GM19324 (cell line): ENCODE results near the gene TCHH.
"Not testable (repeated sequence)": the region's sequence is repeated elsewhere in the genome, so short reads cannot be mapped to it uniquely, and the experiment has no call there.

Source experiments
- ATAC-seq: cut with Tn5 transposase; IDR thresholded peaks from one replicate; pipeline ENCODE4 v1.9.1; 2021; ENCODE audit warnings: mild to moderate bottlenecking, moderate library complexity; ENCODE audit not compliant: unreplicated experiment, low FRiP score

TCHH gene

DNA sequence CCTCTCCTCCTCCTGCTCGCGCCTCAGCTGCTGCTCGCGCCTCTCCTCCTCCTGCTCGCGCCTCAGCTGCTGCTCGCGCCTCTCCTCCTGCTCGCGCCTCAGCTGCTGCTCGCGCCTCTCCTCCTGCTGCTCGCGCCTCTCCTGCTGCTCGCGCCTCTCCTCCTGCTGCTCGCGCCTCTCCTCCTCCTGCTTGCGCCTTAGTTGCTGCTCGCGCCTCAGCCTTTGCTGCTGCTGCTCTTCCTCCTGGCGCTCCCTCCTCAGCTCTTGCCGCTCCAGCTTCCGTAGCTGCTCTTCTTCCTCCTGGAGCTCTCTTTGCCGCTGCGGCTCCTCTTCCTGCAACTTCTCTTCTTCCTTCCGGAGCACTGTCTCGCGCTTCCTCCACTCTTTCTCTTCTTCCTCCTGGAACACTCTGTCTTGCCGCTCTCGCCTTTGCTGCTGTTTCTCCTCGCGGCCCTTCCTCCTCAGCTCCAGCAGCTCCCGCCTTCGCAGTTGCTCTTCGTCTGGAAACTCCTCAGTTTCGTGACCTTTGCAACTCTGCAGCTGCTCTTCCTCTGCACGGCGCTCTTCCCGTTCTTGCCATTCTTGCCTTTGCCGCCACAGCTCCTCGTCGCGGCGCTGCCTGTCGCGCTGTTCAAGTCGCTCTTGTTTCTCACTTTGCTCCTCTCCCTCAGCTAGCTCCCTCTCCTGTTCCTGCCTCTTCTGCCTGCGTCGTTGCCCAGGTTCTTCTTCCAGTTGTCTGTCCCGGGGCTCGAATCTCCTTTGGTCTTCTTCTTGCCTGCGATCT, 3.0 kb downstream of the TCHH start:
- no peak for ATAC-seq

DNA sequence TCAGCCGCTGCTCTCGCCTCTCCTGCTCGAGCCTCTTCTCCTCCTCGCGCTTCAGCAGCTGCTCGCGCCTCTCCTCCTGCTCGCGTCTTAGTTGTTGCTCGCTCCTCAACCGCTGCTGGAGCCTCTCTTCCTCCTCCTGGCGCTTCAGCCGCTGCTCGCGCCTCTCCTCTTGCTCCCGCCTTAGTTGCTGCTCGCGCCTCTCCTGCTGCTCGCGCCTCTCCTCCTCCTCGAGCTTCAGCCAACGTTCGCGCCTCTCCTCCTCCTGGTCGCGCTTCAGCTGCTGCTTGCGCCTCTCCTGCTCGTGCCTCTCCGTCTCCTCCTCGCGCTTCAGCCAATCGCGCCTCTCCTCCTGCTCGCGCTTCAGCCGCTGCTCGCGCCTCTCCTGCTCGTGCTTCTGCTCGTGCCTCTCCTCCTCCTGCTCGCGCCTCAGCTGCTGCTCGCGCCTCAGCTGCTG, 3.7 kb downstream of the TCHH start:
- no peak for ATAC-seq

DNA sequence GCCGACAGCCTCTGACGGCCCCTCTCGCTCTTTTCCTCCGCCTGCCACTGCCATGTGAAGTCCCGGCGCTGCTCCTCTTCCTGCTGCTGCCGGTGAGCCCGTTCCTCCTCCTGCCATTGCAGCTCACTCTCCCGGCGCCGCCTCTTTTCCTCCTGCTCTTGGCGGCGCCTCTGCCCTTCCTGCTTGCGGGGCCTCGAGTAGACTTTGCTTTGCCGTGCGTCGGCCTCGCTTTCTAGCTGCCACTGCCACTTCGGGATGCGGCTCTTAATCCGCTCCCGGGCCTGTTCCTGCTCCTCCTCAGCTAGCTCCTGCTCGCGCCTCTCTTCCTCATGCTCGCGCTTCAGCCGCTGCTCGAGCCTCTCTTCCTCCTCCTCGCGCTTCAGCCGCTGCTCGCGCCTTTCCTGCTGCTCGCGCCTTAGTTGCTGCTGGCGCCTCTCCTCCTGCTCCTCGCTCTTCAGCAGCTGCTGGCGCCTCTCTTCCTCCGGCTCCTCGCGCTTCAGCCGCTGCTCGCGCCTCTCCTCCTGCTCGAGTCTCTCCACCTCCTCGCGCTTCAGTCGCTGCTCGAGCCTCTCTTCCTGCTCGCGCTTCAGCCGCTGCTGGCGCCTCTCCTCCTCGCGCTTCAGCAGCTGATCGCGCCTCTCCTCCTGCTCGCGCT, 4.3 kb downstream of the TCHH start:
- no peak for ATAC-seq

DNA sequence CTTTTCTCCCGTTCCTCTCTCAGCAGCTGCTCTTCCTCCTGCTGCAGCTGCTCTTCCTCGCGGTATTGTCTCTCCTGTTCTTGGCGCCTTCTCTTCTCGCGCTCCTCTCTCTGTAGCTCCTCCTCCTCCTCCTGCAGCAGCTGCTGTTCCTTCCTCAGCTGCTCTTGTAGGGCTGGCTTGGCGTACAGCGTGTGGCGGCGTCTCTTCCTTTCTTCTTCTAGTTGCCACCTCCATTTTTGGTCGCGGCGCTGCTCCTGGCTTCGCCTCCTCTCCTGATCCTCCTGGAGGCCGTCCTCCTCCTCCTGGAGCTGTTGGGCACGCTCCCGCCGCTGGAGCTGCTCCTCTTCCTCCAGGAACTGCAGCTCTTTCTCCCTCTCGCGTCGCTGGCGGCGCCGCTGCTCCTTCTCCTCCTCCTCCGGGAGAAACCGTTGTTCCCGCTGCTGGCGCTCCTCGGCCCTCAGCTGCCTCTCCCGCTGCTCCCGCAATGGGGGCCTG, 4.8 kb downstream of the TCHH start:
- ATAC-seq: no peak

GRCh38 chr1:152109998-152110294, 5.3 kb downstream of the TCHH start:
- ATAC-seq: no peak

DNA sequence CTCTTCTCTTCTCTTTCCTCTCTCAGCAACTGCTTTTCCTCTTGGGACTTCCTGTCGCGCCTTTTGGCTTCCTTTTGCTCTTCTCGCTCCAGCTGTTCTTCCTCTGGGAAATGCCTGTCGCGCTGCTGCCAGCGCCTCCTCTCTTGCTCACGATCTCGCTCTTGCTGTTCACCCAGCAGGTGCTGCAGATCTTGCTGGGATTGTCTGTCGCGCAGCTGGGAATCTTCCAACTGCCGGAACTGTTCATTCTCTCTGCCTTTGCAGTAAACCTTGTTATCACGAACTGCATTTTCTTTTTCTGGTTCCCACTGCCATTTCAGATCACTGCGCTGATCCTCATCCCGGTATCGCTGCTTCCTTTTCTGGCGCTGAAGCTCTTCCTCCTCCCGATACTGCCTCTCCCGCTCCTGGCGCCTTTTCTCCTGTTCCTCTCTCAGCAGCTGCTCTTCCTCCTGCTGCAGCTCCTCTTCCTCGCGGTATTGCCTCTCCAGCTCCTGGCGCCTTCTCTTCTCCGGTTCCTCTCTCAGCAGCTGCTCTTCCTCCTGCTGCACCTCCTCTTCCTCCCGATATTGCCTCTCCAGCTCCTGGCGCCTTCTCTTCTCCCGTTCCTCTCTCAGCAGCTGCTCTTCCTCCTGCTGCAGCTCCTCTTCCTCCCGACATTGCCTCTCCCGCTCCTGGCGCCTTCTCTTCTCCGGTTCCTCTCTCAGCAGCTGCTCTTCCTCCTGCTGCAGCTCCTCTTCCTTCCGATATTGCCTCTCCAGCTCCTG, 5.8 kb downstream of the TCHH start:
- no peak for ATAC-seq

GRCh38 chr1:152108882-152109222, 6.4 kb downstream of the TCHH start:
- no peak for ATAC-seq

- ATAC-seq: no peak
Observed at GRCh38 chr1:152107984-152108881, 7.0 kb downstream of the TCHH start.

DNA sequence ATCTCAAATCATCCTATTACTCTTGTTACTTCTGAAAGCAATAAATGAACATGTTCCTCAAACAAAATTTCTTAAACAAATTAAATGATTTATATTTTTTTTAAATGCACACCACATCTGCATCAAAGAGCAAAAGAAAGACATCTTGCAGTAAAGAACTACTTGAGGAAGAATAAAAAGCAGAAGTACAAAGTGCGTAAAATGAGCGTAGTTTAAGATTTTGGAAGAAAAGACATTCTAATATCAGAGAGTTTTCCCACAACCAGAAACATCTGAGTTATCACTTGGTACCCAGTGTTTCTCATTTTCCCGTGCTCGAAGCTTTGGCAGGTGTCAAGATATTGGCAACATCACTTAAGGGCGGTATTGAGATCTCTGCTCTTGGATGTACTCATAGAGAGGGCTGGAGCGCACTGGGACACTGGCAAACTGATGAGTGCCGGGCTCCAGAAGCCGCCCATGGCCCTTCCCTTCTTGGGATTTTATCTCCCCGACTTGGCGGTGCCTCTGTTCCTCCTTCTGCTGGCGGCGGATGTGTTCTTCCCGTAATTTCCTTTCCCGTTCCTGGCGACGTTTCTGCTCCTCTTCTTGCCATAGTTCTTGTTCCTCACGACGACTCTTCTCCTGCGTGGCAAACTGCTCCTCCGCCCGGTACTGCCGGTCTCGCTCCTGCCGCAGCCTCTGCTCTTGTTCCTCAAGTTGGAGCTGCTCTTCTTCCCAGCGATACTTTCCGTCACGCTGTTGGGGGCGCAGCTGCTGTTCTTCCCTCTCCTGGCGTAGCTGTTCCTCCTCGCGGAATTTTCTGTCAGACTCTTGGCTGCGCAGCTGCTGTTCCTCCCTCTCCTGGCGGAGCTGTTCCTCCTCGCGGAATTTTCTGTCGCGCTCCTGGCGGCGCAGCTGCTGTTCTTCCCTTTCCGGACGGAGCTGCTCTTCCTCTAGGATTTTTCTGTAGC, 7.9 kb downstream of the TCHH start:
- ATAC-seq: no peak

GRCh38 chr1:152104854-152105253, 10.4 kb downstream of the TCHH start:
- no peak for ATAC-seq

GRCh38 chr1:152096931-152097330, 18.3 kb downstream of the TCHH start:
- ATAC-seq: no peak

GRCh38 chr1:152089014-152089674, 26.1 kb downstream of the TCHH start, which contains the start of gene TCHHL1:
TCHHL1 (minus strand) TSS chr1:152089064; CDS start chr1:152088143, 921 bp downstream.
- no peak for ATAC-seq

DNA sequence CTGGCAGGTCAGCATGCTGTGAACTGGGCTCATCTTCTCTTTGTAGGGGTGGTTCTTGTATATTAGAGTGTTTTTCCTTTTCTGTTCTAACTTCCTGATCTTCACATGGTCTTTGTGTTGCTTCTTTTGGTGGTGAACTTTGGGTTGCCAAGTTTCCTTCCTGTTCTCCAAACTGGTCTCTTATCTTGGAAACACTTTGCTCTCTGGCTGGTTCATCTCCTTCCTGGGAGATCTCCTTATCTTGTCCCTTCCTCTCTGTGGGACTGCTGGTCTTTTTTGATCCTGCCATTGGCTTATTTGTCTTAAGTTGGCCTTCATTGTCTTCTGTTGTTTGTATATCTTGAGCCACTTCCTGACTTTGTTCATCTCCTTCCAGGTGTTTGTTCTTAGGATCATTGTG, 28.5 kb downstream of the TCHH start:
- ATAC-seq: no peak

- no peak for ATAC-seq
Observed at GRCh38 chr1:152084853-152085252, 30.4 kb downstream of the TCHH start.

- not testable (repeated sequence) for ATAC-seq
Observed at GRCh38 chr1:152081026-152081425, 34.2 kb downstream of the TCHH start.

- not testable (repeated sequence) for ATAC-seq
Observed at GRCh38 chr1:152080494-152080893, 34.8 kb downstream of the TCHH start.

- ATAC-seq: no peak
Observed at GRCh38 chr1:152078831-152079441, 36.3 kb downstream of the TCHH start.

GRCh38 chr1:152072311-152072710, 42.9 kb downstream of the TCHH start:
- ATAC-seq: no peak
